HG02798 (cell line): ENCODE data around the gene KIF1A.

Experiments used
- ATAC-seq: cut with Tn5 transposase; IDR thresholded peaks from one replicate; pipeline ENCODE4 v1.9.1; 2021; ENCODE audit warnings: mild to moderate bottlenecking; ENCODE audit not compliant: unreplicated experiment, poor library complexity

The KIF1A gene, protein sequence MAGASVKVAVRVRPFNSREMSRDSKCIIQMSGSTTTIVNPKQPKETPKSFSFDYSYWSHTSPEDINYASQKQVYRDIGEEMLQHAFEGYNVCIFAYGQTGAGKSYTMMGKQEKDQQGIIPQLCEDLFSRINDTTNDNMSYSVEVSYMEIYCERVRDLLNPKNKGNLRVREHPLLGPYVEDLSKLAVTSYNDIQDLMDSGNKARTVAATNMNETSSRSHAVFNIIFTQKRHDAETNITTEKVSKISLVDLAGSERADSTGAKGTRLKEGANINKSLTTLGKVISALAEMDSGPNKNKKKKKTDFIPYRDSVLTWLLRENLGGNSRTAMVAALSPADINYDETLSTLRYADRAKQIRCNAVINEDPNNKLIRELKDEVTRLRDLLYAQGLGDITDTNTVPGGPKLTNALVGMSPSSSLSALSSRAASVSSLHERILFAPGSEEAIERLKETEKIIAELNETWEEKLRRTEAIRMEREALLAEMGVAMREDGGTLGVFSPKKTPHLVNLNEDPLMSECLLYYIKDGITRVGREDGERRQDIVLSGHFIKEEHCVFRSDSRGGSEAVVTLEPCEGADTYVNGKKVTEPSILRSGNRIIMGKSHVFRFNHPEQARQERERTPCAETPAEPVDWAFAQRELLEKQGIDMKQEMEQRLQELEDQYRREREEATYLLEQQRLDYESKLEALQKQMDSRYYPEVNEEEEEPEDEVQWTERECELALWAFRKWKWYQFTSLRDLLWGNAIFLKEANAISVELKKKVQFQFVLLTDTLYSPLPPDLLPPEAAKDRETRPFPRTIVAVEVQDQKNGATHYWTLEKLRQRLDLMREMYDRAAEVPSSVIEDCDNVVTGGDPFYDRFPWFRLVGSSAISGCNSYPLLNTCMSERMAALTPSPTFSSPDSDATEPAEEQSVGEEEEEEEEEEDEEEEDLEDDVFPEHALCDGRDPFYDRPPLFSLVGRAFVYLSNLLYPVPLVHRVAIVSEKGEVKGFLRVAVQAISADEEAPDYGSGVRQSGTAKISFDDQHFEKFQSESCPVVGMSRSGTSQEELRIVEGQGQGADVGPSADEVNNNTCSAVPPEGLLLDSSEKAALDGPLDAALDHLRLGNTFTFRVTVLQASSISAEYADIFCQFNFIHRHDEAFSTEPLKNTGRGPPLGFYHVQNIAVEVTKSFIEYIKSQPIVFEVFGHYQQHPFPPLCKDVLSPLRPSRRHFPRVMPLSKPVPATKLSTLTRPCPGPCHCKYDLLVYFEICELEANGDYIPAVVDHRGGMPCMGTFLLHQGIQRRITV (N-terminal part only)

DNA sequence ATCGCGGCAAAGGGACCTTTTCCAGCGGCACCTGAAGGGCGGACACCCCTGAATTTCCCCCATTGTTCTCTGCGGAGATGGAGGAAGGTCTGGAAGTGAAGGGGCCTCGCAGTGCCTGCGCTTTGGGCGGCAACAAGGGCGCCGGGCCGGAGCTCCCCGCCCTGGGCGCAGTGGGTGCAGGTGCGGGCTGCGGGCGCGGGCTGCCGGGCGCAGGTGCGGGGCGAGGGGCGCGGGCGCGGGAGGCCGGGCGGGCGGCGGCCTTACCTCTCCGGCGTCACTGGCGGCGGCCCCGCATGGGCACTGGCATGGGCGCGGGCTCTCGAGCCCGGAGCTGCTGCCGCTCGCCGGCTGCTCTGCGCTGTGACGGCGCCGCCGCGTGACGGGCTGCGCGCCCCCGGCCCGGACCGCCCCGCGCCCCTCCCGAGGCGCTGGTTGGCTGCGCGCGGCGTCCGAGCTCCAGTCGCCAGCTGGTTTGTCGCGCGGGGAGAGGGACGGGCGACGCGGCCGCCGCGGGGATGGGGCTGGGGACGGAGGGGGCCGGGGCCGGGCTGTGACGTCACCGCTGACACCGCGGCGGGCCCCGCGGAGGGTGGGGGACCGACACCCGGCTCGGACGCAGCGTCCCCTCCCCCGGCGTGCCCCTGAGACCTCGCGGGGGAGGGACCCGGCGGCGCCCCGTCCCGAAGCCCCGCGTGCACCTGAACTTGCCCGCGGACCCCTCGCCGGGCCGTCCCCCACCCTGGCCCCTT is at the start of gene KIF1A:
Gene KIF1A, minus strand, starts transcription at position 362 of the 749 bp plus-strand sequence. CDS start 22,467 bp downstream, outside the sequence.
- ATAC-seq, result no peak

DNA sequence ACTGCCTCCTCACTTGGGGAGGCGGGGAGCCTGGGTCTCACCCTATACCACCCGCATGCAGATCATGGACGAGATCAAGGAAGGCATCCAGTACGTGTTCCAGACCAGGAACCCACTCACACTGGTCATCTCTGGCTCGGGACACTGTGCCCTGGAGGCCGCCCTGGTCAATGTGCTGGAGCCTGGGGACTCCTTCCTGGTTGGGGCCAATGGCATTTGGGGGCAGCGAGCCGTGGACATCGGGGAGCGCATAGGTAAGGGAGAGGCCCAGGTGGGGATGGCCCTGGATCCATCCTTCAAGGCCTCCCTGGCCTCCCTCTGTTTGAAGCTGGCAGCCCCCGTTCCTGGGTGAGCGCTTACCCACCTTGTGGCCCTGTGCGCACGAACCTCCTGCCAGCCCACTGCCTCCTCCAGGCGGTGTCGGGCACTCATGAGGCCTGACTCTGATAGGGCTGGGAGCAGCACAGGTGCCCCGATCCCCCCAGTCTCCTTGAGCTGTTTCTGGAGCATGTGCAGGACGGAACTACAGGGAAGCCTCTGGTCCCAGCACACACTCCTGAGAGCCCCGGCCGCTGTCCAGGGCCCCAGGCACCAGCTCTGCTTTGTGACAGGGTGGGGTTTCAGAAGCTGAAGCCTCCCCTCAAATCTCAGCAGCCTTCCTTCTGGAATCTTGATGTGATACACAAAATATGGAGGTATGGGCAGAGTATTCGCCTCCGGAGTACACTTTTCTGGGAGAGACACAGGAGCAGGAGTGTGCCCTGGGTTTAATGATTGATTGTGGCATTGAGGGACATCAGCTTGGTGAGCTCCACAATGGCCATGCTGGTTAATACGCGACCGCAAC is 49.3 kb upstream of the KIF1A start:
- ATAC-seq, result no peak

DNA sequence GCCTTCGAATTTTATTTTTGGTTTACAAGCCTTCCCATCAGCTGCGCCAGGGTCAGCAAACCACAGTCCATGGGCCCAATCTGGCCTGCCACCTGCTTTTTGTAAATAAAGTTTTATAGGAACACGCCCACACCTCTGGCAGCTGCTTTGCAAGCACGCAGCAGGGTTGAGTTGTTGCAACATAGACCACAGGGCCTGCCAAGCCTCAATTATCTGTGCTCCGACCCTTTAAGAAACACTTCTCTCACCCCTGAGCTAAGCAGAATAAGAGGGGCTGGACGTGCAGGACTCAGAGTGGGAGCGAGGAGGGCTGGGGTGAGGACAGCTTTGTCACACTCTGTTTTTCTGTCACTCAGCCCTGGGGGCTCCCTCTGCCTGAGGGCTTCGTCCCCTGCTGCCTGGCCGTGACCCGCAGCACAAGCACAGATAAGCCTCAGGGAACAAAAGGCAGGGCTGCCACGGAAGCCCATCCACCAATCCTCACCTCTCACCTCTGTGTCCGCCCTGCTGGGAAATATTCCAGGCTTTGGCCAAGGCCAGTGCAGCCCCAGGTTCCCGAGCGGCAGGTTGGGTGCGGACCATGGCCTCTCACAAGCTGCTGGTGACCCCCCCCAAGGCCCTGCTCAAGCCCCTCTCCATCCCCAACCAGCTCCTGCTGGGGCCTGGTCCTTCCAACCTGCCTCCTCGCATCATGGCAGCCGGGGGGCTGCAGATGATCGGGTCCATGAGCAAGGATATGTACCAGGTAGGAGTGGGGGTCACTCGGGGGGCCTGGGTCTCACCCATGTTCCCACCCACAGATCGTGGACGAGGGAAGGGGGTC is 48.5 kb upstream of the KIF1A start, which contains the start of gene AGXT:
Gene AGXT, plus strand, starts transcription at position 539 of the 823 bp plus-strand sequence. Its CDS starts 42 bp downstream, at position 581.
- ATAC-seq, result no peak

DNA sequence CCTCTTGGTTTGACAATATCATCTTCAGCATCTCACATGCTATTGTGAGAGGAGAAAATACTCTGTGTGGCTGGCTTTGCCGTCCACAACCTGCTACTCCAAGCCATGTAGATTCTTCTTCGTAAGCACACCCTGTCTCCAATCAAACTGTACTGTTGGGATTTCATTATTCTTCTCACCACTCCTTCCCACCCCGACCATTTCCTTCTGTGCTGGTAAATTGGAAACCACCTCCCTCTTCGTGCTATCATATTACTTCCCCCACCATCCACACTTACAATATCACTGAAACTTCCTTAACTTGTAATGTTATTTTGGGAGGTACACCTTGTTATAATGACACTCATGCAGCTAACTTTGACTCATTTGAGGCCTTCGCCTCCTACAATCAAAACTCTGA is 45.4 kb upstream of the KIF1A start:
- ATAC-seq, result no peak

DNA sequence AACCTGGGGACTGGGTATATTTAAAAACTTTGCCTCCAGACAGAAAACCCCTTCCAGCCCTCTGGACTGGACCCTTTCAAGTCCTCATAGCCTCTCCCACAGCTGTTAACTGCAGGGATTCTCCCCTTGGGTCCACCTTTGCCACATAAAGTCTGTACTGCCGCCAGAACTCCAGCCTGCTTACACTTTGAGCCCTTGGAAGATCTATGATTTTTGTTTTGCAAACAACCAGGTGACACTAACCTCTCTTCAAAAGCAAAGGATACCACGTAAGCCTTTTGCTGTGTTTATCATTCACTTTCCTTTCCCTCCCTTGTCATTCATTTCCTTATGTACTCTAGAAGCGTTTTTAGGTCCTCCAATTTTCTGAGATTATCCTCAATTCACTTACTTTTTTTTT is 44.5 kb upstream of the KIF1A start:
- ATAC-seq, result no peak

DNA sequence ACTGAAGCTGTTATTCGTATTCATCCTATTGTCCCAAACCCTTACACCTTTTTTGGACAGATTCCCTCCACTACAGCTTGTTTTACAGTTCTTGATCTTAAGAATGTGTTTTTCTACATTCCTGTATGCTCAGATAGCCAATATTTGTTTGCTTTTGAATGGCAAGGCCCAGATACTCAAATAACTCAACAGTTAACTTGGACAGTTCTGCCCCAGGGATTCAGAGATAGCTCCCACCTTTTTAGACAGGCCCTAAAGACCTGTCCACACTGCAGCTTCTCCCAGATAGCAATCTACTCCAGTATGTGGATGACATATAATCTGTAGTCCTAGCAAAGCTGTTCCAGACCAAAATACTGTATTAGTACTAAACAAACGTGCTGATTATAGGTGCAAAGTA is 41.5 kb upstream of the KIF1A start:
- ATAC-seq, result no peak

DNA sequence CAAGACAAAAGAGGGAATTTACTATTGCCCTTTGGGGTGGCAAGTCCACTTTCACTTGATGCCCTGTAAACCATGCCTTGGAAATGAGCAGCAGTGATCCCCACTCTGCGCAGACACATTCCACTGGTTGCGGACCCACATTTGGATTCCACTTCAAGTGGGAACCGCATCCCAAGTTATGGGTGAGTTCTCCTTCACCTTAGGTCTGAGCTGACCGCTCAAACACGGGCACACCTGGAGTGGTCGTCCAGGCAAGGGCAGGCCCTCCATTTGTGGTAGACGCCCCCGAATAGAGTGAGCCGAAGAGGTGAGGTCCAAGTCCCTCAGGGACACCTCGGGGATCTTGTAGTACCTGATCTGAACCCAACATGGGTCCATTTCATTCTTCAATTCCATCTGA is 38.9 kb upstream of the KIF1A start:
- no peak for ATAC-seq

DNA sequence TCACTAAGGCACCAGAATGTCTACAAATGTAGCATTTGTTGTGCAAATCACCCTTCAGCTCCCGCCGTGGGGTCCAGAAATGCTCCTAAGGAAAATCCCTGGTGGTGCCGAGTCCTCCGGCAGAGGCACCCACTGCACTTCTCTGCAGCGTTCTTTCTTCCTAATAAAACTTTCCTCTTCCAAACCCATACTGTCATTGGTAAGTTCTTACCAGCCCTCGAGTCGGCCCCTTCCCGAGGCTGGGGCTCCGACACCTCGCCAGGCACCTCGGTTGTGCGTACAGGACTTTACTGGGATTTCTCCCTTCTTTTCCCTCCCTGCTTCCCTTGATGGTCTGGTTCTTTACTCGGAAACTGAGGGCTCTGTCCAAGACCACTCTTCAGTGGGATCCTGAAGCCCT is 38.3 kb upstream of the KIF1A start:
- ATAC-seq, result no peak

DNA sequence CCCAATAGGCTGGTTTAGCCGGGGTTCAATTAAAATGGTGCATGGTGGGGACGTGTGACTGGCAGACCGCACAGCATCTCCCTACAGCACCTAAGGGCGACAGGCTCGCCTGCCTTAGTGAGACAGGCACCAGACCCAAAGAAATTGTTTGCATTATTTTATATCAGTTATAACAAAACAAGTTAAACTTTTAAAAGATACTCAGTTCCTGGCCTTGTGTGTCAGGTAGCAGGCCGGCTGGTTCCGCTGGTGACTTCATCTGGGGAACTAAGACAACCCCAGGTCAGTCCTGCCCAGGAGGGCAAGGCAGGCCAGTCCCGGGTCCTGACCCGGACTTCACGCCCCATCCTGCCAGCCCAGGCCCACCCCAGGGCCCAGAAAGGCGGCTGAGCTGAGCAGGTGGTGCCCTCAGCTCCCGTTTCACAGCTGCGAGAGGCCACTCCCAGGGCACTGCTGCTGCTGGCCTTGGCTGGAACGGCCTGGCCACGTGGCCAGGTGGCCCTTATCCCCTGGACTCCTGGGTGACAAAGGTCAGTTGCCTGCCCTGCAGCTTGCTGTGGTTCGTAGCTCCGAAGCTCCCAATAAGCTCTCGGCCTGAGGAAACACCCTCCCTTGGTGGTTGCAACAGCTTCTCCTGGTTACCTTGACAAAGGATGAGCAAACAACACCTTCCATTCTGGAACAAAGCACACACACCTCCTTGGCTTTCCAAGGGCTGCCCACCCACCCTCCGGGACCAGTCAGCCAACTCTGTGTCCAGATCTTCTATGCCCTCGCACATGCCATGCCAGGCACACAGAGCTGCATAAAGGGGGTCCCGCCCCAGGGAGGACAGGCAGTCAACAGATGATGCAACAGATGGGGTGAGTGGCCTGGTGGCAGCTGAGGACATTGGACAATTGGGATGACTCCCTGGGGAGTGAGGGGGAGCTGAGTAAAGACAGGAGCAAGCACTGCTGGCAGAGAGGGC is 37.3 kb upstream of the KIF1A start:
- ATAC-seq, result no peak

DNA sequence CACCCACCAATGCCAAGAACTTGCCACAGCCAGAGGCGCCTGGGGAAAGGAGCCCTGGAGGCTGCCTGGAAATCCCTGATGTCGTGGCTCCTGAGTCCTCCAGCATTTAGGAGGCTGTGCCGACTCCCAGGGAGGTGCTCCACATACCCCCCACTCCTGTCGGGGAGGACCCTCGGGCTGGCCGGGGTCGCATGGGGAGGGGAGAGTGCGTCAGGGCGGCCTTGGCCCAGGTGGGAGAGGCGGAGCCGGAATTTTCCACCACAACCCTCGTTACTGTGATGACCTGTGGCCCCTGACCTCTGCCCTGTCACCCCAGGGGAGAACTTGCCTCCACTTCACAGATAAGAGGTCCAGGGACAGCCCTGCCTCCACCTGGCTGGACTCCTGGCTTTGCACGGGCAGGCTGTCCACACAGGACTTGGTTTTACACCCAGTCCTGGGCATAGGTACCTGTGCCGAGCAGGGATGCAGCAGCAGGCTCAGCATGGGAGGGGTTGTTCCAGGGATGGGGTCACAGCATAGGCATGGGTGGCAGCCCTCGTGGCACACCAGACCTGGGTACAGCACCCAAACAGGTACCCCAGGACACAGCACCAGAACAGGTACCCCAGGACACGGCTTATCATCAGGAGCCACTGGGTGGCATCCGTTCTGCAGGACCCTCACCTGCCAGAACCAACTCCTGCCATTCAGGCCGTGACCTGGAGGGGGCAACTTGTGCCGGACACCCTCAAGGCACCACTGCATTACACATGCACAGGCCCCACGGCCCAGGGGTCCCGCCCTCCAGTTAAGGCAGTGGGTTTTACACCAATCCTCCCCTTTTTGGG is 36.3 kb upstream of the KIF1A start:
- ATAC-seq, result no peak

DNA sequence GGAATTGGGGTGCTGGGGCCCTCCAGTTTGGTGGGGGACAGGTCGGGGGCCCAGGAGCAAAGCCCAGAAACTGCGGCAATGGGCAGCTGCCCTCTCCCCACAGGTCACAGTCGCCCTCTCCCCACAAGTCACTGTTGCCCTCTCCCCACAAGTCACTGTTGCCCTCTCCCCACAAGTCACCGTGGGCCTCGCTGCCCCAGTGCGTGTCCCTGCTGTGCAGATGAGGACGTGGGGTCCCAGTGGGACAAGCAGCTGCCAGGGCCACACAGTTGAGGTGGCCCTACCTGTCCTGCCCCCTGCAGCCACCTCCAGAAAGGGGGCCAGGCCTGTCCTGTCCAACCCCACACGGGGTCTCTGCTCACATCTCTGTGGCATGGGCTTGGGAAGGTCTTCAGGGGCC is 35.7 kb upstream of the KIF1A start:
- no peak for ATAC-seq

DNA sequence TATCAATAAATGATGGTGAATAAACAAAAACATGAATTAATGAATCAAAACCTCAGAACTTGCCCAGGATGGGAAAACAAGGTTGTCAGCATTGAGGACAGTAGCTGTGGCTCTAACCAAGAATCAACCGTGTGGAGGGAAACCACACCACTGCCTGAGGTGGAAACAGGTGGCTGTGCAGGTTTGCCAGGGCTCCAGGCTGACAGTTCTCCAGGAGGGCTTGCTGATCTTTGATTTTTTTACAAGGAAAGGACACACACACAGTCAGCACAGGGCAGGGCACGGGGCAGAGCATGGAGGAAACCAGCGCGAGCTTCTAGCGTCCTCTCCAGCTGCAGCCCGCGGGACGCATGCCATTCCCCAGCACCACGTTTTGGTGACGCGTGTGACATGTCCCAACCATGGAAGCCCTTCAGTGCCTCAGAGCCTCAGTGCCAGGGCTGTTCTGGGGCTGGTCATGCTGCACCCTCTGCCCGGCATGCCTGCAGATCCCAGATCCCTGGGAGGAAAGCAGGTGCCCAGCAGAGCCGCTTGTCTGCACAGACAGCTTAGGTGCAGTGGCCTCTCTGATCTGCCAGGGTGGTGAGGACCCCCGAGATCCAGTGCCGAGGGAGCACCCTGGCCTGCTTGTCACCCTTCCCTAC is 32.8 kb upstream of the KIF1A start:
- no peak for ATAC-seq

DNA sequence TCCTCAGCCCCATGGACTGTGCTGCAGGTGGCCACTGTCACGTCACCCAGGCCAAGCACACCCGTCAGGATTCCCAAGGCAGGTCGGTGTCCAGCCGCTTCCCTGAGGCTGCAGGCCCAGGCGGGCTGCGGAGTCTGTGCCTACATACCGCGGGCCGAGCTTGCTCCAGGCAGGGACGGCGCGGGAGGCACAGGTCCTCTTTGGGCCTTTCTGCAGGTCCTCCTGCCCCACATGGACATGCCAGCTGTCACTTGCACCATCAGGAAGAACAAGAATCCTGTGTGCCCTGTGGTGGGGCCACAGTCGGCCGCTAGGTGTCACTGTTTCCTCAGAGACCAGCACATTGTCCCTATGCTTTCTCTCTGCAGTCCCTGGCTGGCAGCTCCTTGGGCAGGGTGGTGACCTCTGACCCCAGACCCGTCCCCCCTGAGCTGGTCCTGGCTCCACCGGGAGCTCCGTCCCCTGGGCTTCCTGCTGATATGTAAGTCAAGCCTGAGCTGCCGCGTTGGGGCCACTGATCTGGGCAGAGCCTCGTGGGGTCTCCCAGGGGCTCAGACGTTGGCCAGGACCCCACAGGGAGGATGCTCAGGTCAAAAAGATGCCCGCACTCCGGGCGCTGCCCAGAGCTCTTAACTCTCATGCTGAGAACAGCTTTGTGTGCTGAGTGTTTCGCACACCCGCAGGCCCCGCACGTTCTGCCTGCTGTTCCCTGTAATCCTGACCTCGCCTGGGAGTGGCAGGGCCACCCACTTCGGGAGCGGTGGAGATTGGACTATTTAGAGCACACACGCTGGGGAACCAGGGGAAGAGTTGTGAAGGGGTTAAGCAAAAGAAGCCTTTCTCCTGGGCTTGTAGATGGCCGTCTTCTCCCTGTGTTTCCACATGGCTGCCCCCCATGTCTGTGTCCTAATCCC is 31.3 kb upstream of the KIF1A start:
- ATAC-seq, result peak; percentile 72

DNA sequence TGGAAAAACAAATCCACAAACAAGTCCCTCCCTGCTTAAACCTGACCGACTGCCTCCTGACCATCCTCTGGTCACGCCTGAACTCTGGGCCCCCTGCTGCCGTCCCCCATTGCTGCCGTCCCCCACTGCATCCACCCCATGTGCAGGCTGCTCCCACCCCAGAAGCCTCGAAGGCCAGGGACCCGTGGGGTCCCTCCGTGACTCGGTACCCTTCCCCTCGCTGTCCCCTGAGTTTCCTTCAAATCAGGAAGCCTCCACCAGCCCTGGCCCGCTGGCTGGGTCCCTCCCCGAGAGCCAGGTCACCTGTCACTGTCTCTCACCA is 30.7 kb upstream of the KIF1A start:
- ATAC-seq, result no peak

DNA sequence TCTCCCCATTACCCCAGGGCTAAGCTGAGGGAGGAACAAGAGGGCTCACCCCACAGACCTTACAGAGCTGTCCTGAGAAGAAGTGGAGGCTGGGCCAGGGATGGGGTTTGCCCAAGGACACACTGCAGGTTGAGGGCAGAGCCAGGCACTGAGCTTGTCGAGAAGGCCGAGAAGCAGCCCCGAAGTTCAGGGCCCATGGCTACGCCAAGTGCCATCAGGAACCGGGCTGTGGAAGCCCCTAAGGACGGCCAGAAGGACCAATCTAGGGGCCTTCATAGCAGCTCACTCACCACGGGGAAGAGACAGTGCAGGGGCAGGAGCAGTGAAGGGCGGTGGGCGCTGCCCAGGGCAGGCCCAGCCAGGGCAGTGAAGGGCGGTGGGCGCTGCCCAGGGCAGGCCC is 30.0 kb upstream of the KIF1A start:
- no peak for ATAC-seq
